ENCODE measurements around the gene ESPN. TPM values are rescaled to one million over a fixed set of nuclear protein-coding genes. Genes with fewer than 3 reads are reported as not detected.

The ESPN gene
- polyA plus RNA-seq, 1 of the 3 experiments (the other 2 are of a cell fraction), result 0.33 TPM

- no peak overlapping the region for H3K27ac ChIP-seq (ENCODE audit: low read depth in 2 of 2, low read length in 1 of 2)
- no peaks in the 10 kb centered on the region for H3K9me3 ChIP-seq
- POLR2A ChIA-PET, result no interaction called here
- no peaks in the 10 kb centered on the region for H3K79me2 ChIP-seq (ENCODE audit: insufficient read depth)
- WGBS (ENCODE audit: low lambda C conversion rate), result 96% methylated on average over 5 of the region's 5 CpGs
- CTCF ChIA-PET, result interaction anchor here (0.9 to 3.3 kb wide), 11 partner anchors 9 to 230 kb away, joined by 3 to 19 read pairs (median 6); partner anchors contain the start of genes NOL9, TAS1R1 and TNFRSF25
- no peaks in the 10 kb centered on the region for H3K9me2 ChIP-seq
- no peak overlapping the region for H3K4me3 ChIP-seq (ENCODE audit: low read depth in 2 of 2, low read length in 1 of 2)
- H3F3A ChIP-seq (replicated peaks; ENCODE audit: insufficient read depth), result no peaks in the 10 kb centered on the region
- H3K4me1 ChIP-seq (ENCODE audit: control insufficient read depth in 1 of 2, insufficient read depth in 2 of 2, low read depth in 1 of 2, low read length in 1 of 2), result peaks cover 0 to 2% of the 10 kb centered on the region in 2 experiments; a peak in 1 of 4 replicates
- no peaks in the 10 kb centered on the region for H3K27me3 ChIP-seq (ENCODE audit: insufficient read depth)
- TF ChIP-seq MAX (IDR thresholded peaks at IDR 0.05; ENCODE audit: low read depth) (no peak), RXRA (IDR thresholded peaks at IDR 0.05; ENCODE audit: borderline replicate concordance, low read depth) (no peak)
- TF ChIP-seq, protein P1, sequence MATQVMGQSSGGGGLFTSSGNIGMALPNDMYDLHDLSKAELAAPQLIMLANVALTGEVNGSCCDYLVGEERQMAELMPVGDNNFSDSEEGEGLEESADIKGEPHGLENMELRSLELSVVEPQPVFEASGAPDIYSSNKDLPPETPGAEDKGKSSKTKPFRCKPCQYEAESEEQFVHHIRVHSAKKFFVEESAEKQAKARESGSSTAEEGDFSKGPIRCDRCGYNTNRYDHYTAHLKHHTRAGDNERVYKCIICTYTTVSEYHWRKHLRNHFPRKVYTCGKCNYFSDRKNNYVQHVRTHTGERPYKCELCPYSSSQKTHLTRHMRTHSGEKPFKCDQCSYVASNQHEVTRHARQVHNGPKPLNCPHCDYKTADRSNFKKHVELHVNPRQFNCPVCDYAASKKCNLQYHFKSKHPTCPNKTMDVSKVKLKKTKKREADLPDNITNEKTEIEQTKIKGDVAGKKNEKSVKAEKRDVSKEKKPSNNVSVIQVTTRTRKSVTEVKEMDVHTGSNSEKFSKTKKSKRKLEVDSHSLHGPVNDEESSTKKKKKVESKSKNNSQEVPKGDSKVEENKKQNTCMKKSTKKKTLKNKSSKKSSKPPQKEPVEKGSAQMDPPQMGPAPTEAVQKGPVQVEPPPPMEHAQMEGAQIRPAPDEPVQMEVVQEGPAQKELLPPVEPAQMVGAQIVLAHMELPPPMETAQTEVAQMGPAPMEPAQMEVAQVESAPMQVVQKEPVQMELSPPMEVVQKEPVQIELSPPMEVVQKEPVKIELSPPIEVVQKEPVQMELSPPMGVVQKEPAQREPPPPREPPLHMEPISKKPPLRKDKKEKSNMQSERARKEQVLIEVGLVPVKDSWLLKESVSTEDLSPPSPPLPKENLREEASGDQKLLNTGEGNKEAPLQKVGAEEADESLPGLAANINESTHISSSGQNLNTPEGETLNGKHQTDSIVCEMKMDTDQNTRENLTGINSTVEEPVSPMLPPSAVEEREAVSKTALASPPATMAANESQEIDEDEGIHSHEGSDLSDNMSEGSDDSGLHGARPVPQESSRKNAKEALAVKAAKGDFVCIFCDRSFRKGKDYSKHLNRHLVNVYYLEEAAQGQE (IDR thresholded peaks at IDR 0.05; ENCODE audit: low read depth, low read length), result no peak
- H3K9ac ChIP-seq, result no peak overlapping the region
- peaks cover 0 to 13% of the 10 kb centered on the region in 2 experiments for H3K36me3 ChIP-seq (replicated peaks in 1 of 2; ENCODE audit: control insufficient read depth in 1 of 2, insufficient read depth in 2 of 2, low read length in 1 of 2)
- no peak for DNase-seq
- no peak overlapping the region for H2AFZ ChIP-seq (ENCODE audit: low read depth)
- no peak overlapping the region for H3K4me2 ChIP-seq
- H4K20me1 ChIP-seq (ENCODE audit: insufficient read depth), result no peaks in the 10 kb centered on the region
These were observed 51.9 kb downstream of the ESPN start for GRCh38 chr1:6476483-6476882.

GRCh38 chr1:6477039-6477820 lies 52.7 kb downstream of the ESPN start:
- no peak overlapping the region for H3K4me3 ChIP-seq (ENCODE audit: low read depth in 2 of 2, low read length in 1 of 2)
- no peaks in the 10 kb centered on the region for H3K9me2 ChIP-seq
- no peak for DNase-seq
- peaks cover 0 to 2% of the 10 kb centered on the region in 2 experiments; a peak in 1 of 4 replicates for H3K4me1 ChIP-seq (ENCODE audit: control insufficient read depth in 1 of 2, insufficient read depth in 2 of 2, low read depth in 1 of 2, low read length in 1 of 2)
- no peaks in the 10 kb centered on the region for H4K20me1 ChIP-seq (ENCODE audit: insufficient read depth)
- no peak overlapping the region for H3K4me2 ChIP-seq
- peaks cover 0 to 8% of the 10 kb centered on the region in 2 experiments for H3K36me3 ChIP-seq (replicated peaks in 1 of 2; ENCODE audit: control insufficient read depth in 1 of 2, insufficient read depth in 2 of 2, low read length in 1 of 2)
- H2AFZ ChIP-seq (ENCODE audit: low read depth), result no peak overlapping the region
- no peak overlapping the region for H3K9ac ChIP-seq
- 92% methylated on average over 20 of the region's 24 CpGs for whole genome bisulfite sequencing (ENCODE audit: low lambda C conversion rate)
- no peak for TF ChIP-seq MEF2A (IDR thresholded peaks at IDR 0.05; ENCODE audit: borderline replicate concordance, low read depth)
- TF ChIP-seq GATA2 (CRISPR knock-in tag; IDR thresholded peaks at IDR 0.05), result no peak
- TF ChIP-seq RAD21 (IDR thresholded peaks at IDR 0.05; ENCODE audit: low read length), result no peak
- TF ChIP-seq, protein P2, sequence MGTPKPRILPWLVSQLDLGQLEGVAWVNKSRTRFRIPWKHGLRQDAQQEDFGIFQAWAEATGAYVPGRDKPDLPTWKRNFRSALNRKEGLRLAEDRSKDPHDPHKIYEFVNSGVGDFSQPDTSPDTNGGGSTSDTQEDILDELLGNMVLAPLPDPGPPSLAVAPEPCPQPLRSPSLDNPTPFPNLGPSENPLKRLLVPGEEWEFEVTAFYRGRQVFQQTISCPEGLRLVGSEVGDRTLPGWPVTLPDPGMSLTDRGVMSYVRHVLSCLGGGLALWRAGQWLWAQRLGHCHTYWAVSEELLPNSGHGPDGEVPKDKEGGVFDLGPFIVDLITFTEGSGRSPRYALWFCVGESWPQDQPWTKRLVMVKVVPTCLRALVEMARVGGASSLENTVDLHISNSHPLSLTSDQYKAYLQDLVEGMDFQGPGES (IDR thresholded peaks at IDR 0.05; ENCODE audit: low read depth, low read length), result no peak
- TF ChIP-seq FOXM1 (IDR thresholded peaks at IDR 0.05; ENCODE audit: low read depth), result no peak
- no peak for TF ChIP-seq JUND (IDR thresholded peaks at IDR 0.05)
- TF ChIP-seq TCF12 (IDR thresholded peaks at IDR 0.05), result no peak
- TF ChIP-seq RXRA (IDR thresholded peaks at IDR 0.05; ENCODE audit: borderline replicate concordance, low read depth), result no peak
- no peaks in the 10 kb centered on the region for H3K9me3 ChIP-seq
- POLR2A ChIA-PET, result no interaction called here
- no peaks in the 10 kb centered on the region for H3K27me3 ChIP-seq (ENCODE audit: insufficient read depth)
- no peak overlapping the region for H3K27ac ChIP-seq (ENCODE audit: low read depth in 2 of 2, low read length in 1 of 2)
- no peaks in the 10 kb centered on the region for H3F3A ChIP-seq (replicated peaks; ENCODE audit: insufficient read depth)
- CTCF ChIA-PET, result interaction anchor here (0.7 to 16.2 kb wide), 11 partner anchors 8 to 267 kb away, joined by 3 to 439 read pairs (median 7); partner anchors contain the start of genes NOL9, TAS1R1 and TNFRSF25
- H3K79me2 ChIP-seq (ENCODE audit: insufficient read depth), result no peaks in the 10 kb centered on the region

Measured in SK-N-SH (cell line).